Stimulated activated CD4-positive, alpha-beta T cell treated with anti-CD3 and anti-CD28 coated beads, Interleukin-1b, Interleukin-23, amount 100 ng/mL, for 48 hours (primary cell): Measurements from ENCODE around the gene POLD3.

Experiments used
- DNase-seq: peaks from one replicate; pipeline ENCODE4 v3.0.0-alpha.2; 2020

The POLD3 gene

DNA sequence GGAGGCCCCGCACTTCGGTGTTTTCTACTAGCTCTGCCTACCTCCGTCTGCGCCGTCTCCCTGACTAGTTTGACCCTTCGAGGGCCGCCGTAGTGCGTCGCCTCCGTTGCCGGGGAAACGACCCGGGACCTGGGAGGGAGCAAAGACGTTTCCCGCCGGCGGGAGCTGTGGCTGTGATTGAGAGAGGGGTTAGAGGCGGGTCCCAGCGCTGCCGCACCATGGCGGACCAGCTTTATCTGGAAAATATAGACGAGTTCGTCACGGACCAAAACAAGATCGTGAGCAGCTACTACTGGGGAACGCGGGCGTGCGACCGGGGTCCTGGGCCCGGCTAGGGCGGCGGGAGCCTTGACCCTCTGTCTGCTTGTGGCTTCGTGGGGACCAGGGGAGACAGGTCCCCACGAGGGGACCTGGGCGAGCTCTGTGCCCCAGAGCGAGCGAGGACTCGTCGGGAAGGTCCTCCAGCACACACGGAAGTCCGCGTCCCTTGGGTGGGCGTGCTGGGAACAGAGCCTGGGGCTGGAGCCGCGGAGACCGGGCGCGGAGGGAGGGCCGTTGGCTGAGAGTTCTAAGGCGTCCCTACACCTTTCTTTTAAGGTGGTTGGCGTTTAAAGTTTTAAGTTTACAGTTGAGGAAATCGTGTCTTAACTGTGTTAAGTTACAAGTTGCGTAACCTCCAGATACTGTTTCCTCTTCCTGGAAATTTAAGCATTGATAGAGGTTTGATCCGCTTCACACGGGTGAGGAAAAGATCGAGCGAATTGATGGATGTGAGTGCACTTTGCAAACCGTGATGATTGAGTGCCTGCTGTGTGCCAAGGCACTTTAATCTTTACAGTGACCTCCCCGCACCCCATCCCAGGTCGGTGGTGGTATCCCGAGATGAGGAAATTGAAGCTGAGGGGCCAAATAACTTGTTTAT, at the start of gene POLD3:
TSS of gene POLD3 (plus strand) at position 142 of the 922 bp plus-strand sequence. CDS start at position 219, 77 bp downstream.
- DNase-seq: peak; percentile 95

DNA sequence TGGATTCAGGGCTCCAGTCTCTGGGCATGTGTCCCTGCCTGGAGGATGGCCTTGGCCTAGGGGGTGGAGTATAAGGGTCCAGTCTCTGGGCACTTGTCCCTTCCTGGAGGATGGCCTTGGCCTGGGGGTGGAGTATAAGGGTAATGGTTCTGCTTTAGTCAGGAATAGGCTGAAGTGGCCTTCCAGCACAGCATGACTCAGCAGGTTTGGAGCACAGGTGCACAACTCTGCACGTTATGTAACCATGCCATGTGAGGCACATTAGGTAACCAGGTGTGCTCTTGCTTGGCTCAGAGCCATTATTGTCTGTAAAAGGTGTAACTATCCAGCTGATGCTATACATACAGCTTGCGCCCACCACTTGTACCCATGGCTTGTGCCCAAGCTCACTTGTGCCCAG, 48.4 kb upstream of the POLD3 start:
- no peak for DNase-seq

GRCh38 chr11:74546752-74547151, 45.6 kb upstream of the POLD3 start:
- no peak for DNase-seq

GRCh38 chr11:74550991-74551753, 41.2 kb upstream of the POLD3 start:
- no peak for DNase-seq

DNA sequence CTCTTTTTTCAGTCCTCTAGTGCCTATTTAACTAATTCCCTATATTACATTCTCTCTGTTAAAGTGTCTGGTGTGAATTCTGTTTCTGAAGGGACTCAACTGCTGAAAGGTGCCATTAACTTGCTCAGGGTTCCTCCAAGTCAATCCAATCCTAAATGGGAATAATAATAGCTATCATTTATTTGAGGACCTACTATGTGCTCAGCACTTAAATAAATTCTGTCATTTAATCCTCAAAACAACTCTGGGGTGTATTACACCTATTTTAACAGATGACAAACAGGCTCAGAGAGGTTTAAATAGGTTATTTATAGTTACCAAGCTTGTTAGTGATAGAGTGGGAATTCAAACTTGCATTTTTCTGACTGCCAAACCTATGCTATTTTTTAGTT, 40.6 kb upstream of the POLD3 start:
- DNase-seq: no peak

- no peak for DNase-seq
Observed at GRCh38 chr11:74557526-74557925, 34.9 kb upstream of the POLD3 start.

GRCh38 chr11:74559110-74559933, 33.1 kb upstream of the POLD3 start:
- no peak for DNase-seq

GRCh38 chr11:74559934-74560309, 32.5 kb upstream of the POLD3 start:
- no peak for DNase-seq

- DNase-seq: no peak
Observed at GRCh38 chr11:74566146-74566960, 26.0 kb upstream of the POLD3 start.

DNA sequence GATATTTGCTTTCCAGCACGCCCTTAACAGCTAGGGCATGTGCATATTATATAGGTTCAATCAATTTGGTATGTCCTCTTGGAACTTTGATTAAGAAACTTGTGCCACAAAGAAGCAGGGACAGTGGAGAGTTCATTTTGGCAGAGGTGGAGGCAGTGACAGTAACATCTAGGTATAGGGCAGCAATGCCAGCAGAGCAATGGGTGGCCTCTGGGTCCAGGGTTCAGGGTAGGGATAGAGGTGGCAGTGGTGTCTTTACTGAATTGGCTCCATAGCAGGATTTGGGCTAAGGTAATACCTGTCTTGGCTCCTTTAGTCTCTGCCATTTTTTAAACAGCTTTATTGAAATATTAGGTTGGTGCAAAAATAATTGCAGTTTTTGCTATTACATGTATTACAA, 24.4 kb upstream of the POLD3 start:
- DNase-seq: no peak

GRCh38 chr11:74570266-74571061, 21.9 kb upstream of the POLD3 start:
- DNase-seq: peak; percentile 21

GRCh38 chr11:74571062-74571399, 21.4 kb upstream of the POLD3 start:
- DNase-seq: no peak

- DNase-seq: no peak
Observed at GRCh38 chr11:74572349-74572748, 20.0 kb upstream of the POLD3 start.

- DNase-seq: no peak
Observed at GRCh38 chr11:74574563-74574962, 17.8 kb upstream of the POLD3 start.

DNA sequence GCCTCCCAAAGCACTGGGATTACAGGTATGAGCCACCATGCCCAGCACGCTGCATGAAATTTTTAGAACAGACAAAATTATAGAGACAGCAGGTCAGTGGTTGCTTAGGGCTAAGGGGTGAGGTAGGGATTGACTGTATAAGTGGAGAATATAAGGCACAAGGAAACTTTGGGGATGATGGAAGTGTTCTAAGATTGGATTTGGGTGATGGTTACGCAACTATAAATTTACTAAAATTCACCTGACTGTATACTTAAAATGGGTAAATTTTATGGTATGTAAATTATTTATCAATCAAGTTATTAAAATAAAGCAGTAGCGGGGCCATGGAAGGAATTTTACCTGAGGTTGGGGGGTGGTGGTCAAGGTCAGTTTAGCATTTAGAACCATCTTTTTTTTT, 16.4 kb upstream of the POLD3 start:
- no peak for DNase-seq

DNA sequence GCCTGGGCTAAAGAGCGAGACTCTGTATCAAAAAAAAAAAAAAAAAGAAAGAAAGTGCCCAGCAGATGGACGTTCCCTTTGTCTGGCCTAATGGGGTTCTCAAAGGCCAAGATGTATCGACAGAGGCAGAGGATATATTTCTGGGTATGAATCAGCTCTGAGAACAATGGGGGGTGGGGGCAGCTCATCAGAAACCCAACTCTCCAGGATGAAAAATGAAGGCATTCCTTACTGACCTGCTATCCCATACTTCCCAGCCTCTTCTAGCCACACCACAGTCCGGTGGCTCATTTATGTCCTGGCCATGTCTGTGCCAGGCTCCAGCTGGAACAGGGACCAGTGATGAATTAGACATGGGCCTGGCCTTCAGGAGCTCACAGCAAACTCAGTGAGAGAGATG, 15.2 kb upstream of the POLD3 start:
- DNase-seq: no peak

DNA sequence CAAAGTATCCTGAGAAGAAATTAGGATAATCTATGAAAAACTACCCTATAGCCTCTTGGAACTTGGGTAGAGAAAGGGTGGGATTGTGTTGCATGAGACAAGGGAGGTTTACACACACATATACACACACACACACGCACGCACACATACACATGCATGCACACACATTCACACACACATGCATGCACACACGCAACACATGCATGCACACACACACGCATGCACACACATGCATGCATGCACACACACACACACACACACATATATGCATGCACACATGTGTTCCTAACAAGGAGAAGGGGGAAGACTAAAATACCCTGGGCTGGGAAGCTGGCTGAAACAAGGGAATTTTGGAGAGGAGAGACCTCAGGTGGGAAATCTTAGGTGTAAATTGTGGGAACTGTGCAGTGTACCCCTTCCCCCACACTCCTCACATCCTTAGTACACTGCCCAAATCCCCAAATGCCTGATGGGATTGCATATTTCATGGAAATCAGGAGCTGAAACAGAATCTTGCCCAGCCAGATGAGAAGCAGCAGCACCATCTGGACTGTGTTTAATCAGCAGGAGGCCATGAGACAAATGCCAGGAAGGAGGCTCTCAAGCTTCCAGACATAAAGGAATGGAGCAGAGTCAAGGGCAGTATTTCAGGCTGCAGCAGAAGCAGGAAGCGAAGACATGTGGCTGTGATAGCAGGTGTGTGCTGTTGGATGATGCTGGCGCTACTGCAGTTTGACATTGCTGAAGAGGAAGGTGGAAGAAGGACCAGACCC, 14.6 kb upstream of the POLD3 start:
- DNase-seq: no peak

DNA sequence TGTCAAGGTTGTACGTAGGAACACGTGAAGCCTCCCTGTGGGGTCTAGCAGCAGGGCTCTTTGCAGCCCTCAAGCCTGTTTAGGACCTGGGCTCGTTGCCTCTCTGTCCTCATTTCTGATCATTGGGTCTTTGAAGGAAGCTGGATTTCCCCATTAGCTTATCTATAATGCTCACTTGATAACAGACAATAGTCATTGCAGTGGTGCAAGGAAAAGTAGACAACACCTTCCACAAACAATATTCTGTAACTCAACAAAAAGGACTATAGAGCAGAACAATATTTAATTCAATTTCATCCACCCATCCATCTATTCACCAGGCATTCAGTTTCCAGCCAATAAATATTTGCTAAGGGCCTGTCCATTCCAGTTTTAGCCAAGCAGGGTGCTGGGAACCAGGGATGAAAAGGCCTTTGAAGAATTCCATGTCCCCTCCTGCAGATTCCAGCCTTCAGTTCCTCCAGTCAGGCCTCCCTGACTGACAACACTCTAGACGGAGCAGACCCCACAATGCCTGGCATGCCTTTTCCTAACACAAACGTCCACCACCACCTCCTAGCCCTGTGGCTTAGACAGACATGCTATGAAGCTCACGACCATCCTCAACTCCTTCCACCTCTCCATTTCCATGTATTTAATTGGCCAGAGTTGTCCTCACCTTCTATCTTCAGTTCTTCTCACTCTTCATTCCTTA, 12.7 kb upstream of the POLD3 start:
- no peak for DNase-seq

DNA sequence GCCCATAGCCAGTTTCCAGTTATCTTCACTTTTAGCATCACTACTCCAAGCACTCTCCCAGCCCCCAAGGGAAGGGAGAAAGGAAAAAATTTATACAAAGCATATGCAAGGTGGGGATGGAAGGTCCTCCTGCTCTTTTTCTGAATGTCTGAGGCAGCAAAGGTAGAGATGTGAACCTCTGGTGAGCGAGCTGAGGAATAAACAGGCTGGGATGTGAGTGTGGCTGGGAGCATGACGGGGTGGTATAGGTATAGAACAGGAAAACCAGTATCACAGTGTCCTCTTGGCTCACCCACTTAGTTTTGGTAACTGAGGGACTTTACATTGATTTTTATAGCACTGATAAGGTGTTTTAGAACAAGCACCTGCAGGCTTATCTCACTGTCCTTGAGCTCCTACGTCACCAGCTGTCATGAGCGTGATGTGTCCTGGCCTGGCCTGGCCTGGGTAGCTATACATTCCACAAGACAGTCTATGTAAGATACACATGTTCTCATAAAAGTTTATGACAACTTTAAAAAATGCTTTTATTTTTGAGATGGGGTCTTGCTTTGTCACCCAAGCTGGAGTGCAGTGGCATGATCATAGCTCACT, 10.3 kb upstream of the POLD3 start:
- no peak for DNase-seq
